HG03342 (cell line): ENCODE data around the gene VOPP1.

Experiments
- ATAC-seq: cut with Tn5 transposase; IDR thresholded peaks from one replicate; pipeline ENCODE4 v1.9.1; 2021; ENCODE audit warnings: mild to moderate bottlenecking, moderate library complexity; ENCODE audit not compliant: unreplicated experiment

VOPP1 gene

DNA sequence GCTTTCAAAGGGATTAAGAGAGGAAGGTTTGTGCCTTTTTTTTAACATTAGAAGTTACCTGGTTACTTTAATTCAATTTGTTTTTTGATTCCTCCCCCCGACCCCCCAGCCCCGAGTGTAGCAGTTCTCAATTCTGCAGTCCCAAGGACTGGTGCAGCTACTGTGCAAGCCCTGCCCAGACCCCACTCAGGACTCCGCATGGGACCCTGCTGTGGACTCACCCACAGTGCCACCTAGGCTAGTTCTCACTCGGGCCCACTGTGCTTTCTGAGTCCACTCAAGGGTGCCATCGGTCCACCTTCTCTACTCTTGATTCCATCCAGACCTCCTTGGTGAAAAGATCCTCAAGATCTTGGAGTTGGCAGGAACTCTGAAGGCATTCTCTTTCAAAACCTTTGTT is 77.4 kb downstream of the VOPP1 start:
- no peak for ATAC-seq

DNA sequence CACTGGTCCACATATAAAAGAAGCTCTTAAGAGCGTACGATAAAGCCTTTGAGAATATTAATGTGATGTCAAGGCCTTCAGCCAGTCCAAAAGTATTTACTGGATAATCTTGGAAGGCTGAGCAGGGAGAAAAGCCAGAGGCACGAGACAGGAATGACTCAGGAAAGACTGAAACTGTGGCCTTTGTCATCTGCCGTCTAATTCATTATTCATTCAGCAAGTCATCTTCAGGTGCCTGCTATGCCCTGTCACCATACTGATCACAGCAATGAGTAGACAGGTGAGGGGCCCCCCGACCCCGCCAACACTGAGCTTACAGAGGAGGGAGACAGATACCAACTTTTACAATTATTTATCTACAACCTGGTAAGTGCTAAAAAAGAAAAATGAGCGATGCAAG is 78.9 kb downstream of the VOPP1 start:
- ATAC-seq: no peak

DNA sequence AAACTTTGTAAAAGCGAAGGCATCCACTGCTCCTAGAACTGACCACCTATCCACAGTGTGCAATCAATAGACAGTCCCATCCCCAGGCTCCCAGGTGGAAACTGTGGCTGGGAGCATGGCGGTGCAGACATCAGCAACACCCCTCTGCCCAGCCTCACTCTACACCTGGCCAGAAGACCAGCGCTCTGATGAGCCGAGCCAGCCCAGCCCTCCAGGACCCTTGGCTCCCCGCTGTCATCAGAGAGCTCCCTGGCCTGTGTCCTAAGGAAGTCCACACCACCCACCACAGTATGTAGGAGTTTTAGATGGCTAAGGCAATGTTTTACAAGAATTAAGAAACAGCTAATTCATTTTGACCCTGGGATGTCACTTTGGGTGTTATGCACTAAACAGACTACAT is 81.0 kb downstream of the VOPP1 start:
- ATAC-seq: no peak

DNA sequence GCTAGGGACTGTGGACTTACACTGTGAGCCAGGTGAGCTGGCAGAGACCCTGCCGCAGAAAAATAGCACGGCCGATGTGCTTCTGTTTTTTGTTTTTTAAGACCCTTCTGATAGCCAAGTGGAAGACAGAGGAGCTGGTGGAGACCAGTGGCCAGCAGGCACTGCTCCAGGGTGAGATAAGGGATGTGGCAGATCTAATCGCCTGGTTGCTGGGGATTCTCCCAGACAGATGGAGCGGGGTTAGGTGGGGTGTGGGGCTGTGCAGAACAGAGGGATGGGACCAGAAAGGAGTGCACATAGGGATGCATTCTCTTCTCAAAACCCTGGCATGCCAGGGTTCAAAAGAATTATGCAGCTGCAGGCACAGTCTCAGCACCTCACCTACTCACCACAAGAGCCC is 82.2 kb downstream of the VOPP1 start:
- no peak for ATAC-seq

DNA sequence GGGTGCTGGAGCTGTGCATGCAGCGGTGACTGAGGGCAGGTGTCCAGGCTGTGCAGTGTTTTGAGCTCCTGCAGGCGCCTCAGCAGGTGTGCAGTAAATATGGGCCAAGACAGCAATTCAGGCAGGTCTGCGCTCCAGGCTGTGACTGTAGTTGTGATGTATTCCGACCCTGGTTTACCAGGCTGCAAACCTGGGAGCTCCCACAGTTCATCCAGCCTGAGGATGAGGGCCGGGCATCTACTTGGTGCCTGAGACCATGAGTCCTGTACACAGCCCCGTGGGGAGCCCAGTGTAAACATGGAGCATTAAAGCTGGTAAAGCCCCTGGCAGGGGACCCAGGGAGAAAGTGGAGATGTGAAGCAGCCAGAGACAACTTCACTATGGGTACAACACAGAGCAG is 82.8 kb downstream of the VOPP1 start:
- ATAC-seq: no peak

DNA sequence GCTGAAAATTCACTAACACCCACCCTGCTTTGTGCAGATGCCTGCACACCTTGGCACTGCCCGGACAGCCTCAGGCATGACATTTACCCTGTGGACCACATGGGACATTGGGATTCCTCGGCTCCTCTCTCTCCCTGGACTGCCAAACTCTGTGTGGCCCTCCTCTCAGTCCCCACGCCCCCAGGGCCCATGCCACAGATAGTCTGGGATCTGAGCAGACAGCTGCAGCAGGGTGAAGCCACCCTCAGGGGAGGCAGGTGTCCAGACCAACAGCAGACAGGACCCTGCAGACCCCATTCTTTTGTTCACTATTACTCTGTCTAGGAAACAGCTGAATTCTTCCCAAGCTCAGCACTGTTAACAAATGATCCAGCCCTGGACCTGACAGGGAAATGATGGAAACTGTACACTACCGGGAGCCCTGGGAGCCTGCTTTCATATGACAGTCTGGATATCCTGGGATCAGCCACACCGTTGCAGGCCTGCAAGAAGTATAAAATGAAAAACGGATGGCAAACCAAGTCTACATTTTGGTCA is 83.4 kb downstream of the VOPP1 start:
- no peak for ATAC-seq

DNA sequence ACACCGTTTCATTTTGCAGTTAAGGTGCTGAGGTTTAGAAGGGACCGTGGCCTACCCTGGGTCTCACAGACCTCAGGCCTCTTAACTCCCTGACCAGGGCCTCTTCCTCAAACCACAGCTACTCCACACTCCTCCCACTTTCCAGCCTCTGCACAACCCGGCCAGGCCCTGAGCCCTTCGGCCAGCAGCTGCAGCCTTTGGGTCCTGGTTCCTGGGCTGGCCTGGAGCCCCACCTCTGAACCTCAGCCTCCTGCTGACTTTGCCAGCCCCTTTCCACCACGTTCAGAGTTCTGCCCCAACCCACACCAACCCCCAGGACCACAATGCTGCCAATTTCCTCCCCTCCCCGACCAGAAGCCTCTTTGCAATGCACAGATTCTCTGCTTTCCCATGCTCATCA is 84.1 kb downstream of the VOPP1 start:
- no peak for ATAC-seq

DNA sequence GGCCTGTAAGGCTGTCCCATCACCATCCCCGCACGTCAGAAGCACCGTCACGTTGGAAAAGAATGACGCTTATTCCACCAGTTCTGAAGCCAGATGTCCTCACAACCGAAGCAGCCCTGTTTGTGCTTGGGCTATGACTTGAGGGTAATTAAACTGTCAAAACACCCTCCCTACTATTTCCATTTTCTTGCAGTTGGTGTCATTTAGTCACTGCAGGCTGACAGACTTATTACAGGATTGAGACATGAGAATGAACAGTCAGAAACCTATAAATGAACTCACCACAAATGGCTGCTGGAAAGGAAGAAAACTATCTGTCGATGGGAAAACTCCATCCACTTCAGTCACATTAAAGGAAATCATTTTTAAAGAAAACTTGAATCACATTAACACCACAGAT is 85.3 kb downstream of the VOPP1 start:
- no peak for ATAC-seq

DNA sequence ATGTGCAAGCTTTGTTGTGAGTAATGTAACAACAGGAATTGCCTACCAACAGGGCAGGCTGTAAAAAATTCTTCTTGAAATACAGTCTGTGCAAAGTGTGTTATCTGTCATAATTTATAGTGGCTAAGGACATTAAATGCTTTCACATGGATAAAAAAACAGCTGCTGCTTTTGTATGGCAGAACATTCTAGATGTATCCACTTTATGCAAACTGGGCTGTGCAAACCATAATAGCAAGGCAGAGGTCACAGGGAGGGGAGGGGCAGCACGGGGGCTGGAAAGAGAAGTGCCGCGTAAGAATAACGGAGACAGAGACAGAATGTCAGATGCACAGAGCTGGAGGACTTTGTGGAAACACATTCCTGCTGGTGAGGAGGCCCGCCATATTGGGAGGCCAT is 86.1 kb downstream of the VOPP1 start:
- ATAC-seq: no peak

DNA sequence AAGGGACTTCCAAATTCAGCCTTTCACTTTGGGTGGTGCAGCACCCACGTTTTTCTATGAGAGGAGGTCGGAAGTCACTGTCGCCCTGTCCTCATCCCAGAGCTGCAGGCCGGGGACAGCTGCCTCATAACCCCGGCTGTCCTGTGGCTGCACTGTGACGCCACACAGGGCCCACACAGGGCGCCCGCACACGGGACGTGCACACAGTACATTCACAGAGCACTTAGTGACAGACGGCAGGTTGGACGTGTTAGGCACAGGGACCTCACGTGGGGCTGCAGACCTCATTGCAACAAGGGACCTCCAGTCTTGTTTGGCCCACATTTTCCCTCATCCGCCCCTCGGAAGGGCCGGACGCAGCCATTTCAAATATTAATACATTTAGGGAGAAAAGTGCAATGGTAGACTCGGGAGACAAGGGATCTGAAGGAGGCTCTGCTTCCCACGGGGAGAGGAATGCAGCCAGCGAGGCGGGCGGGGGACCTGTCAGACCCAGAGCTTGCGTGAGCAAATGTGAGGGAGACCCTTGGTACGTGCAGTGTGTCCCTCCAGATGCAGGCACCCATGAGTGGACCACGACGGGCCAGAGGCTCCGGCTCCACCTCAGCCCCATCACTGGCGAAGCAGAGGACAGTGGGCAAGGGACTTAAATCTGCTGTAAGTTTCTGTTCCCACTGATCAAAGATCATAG is 86.7 kb downstream of the VOPP1 start:
- ATAC-seq: no peak

DNA sequence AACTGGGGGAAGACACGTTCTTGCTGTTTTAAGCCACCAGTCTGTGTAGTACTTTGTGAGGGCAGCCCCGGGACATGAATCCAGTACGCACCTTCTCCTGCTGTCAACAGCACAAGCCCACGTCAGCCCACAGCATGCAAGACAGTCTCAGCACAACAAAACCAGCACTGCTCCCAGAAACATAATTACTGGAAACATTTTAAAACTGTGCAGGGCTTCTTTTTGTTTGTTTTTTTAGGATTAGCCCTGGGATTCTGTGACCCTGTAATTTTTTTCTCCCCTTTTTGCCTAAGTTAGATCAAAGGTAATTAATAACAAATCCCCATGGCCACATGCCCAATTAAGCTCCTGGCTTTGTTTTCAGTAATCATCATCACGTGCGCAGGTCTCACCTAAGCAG is 87.5 kb downstream of the VOPP1 start:
- no peak for ATAC-seq

DNA sequence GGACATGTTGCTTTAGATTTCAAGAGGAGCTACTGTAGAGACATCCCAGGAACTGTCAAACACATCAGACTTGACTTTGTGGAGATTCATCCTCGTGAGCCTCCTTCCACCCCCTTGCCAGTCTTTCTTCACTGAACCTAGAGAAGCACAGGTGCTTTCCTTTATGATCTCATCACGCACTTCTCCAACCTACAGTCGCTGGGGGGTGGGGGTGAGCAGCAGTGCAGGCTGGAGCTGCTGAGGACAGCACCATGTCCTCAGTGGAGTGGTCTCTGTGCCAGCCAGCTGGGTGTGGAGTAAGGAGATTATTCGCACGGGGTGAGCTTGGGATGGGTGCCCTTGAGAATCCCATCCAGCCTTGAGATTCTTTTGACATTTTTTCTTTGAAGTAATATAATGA is 88.1 kb downstream of the VOPP1 start:
- no peak for ATAC-seq

DNA sequence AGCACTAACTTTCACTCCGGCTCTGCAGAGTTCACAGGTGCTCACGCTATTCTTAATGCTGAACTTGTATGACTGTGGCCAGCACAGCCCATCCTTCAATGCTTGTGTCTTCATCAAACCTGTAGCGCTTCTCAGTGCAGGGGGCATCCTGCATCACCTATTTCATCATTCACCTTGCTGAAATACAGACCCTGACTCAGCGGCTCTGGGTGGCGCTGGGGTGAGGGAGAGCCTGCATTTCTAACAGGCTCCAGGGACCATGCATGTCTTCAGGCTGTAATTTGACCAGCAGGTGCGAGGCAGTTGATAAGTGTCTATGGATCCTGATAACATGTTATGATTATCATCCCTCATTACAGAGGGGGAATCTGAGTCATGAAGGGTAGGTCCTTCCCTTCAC is 89.3 kb downstream of the VOPP1 start:
- no peak for ATAC-seq

DNA sequence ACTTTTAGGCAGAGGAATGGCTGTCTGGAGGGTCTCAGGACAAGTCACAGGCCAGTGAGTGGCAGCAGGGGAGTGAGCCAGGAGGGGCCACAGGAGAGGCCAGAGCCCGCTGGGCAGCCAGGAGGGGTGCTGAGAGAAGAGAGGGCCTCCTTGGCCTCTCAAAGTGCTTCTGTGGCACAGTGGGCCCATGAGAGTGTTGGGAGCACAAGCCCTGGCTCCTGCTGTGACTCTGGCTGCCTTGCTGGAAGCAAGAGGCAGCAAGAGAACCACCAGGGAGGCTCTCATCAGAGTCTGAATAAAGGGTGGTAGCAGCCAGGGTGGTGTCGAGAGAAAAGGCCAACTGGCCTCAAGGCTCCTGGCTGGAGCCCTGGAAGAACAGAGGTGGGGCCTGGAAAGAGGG is 91.1 kb downstream of the VOPP1 start:
- ATAC-seq: no peak

DNA sequence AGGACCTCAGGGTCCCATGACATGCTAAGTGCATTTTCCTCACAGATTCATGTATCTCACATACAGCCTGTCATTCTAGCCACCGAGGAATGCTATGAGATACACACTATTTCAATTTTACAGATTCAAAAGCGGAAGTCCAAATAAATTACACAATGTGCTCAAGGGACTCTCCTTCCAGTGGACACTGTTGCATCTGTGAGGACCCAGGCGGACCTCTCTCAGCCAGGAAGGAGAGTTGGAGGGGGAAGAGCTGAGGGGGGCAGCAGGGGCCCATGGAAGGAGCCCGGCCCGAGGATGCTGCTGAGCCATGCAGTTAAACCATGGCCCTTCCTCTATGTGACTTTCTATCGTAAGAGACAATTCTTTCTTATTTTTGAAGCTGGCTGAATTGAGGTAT is 93.6 kb downstream of the VOPP1 start:
- no peak for ATAC-seq

DNA sequence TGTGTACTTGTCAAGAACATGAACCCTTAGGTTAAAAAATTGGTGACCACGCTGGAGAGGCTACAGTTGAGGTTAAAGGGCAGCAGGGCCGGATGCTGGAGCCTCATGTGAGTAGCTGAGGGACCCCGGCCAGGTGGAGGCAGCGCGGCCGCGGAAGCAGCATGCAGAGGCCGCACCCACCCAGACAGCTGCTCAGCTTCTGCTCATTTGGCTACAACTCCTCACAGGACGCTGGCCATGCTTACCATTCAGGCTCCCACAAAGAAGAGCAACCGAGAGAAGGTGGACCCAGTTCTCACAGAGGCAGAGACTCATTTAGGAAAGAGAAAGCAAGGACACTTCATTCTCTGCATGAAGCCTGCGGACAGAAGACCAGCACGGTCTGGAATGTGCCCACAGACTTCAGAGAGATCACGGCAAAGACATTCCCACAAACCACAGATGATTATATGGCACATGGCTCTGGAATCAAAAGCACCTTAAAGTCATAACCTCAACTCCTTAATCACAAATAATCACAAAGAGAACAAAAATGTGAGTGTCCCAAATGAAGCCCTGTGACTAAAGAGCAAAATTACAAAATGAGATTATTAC is 94.4 kb downstream of the VOPP1 start:
- ATAC-seq: no peak

DNA sequence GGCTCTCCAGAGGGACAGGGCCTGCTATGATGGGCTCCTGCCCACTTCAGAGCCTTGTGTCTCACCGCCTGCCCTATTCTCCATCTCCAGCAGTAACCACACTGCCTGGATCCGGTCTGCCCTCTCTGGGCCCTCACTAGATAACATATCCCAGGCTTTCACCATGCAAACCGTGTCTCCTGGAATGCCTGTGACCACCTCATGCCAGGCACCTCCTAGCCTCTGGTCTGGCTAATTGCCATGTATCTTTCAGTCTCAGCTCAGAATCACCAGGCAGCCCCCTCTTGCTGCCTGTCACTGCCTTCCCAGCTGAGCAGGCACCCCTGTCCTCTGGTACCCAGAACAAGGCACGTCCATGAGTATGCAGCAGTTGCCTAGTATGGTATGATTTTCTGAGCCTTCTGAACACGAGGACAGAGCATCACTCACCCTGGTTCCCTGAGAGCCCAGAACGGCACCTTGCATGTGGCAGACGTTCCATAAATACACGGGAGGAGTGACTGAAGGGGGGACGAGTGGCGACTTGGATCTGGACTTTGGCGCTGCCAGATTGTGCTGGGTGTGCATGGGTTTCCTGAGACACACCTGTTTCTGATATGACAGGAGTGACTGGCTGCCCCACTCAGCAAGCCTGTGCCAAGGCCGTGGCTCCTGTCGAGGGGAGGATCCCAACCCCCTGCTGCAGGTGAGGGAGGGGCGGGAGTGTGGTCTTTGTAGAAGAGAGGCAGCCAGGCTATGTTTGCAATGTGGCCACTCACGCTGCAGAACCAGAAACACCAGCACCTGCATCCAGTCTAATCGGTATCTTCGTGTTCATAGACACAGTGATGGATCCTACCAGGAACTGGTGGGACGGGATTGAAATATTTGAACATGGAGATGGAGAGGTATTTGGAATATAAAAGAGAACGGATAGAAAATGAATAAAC is 95.2 kb downstream of the VOPP1 start:
- ATAC-seq: no peak

DNA sequence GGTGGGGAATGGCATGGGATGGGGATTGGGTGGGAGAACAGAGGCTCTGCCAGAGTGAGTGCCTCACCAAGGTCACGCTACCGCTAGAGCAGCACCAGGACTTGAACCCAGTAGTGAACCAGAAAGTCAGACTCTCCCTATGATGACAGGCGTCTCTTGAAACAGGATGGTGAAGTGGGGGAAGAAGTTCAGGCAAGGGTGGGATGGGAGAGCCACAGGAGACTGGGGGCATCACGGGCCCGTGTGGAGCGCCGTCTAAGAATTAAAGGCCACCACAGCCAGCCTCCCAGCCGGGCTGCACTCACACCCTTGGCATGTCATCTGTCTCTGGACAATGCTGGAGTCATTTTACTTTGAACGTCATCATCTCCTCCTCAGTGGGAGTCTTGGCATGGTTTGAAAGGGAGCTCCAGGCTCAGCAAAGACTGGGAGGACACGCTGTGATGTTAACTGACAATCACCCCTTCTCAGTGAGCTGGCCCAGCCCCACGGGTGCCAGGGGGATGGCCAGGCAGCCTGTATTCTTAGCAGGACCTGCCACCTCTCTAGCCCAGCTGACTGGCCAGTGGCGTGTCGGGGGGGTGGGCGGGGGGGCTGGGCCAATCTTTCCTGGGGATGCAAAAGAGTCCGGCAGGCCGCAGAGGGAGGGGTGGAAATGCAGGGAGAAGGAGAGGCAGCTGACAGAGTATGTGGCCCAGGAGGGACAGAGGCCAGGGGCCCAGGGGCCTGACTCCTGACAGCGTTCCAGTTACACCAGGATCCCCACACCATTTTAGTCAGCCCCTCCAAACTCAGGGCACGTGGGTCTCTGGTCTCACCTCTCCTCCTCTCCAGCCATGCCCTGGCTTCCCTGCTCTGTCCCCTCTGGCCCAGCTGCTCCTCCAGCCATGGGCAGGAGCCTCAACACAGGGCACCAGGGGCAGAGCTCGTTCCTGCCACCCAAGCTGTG is 96.2 kb downstream of the VOPP1 start:
- no peak for ATAC-seq

DNA sequence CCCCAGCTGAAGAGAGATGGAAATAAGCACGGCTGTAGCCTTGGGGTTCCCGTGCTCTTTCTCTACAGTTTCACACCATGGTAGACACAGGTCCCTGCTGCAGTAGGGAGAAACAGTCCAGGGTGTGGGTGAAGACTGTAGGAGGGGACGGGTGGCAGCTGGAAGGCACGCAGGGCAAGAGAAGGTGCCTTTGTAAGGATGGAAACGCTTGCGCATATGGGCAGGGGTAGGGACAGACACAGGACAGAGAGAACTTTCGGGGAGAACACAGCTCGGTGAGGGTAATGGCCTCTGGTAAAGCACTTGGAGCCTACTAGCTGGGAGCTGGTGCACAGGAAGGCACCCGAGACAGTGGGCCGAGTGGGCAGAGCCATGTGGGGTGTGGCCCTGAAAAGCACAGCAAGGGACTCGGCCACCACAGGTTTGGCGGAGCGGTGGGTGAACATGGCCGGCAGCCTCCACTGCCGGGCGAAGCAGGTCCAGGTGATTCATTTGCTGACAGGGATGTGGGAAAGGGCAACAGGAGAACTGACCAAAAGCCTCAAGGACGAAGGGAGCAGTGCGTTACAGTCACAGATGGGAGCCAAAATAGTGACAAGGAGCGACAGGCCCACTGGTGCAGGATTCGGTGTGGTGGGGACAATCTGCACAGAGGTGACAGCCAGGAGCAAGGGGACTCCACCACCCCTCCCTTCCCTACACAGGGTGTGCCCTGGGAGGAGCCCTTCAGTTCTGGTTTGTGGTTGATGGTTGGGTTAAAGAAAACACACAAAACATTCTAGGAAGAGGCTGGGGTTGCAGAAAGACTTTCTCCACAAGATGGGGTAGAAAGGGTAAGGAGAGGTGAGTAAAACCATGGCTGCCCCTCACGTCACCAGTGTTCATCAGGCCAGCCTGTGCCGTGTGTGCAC is 97.1 kb downstream of the VOPP1 start:
- ATAC-seq: no peak

DNA sequence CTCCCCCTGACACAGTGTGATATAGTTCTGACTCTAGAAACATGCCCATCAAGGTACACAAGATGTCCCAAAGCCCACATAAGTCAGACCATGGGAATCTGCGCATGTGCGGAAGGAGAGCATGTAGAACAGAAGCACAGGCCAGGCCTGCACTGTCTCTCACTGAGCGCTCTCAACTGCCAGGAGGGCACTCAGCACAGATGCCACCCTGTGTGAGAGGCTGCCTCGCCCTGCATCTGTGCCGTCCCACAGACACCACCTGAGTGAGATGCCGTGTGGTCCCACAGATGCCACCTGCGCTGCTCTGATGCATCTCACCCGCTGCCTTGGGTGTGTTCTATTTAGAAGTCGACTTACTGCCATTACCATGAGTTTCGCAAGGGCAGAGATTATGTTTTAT is 98.4 kb downstream of the VOPP1 start:
- no peak for ATAC-seq
